ENCODE measurements around the gene TATDN3.
A peak's percentile ranks its signal among the peaks of the same experiment; 100 is the strongest.

The TATDN3 gene

GRCh38 chr1:212754680-212755079, 37.0 kb upstream of the TATDN3 start:
- TF ChIP-seq CTCF (IDR thresholded peaks at IDR 0.05; ENCODE audit: low read depth, low read length, poor library complexity, severe bottlenecking), result no peak
- no peak for TF ChIP-seq EZH2phosphoT487 (IDR thresholded peaks at IDR 0.05; ENCODE audit: borderline replicate concordance, low read length)
- peak overlapping the region; percentile 49 for H3K4me2 ChIP-seq (ENCODE audit: low read length)
- H4K20me1 ChIP-seq (ENCODE audit: control insufficient read depth, insufficient read depth, low read depth, low read length), result peaks cover 7% of the 10 kb centered on the region; the same call in 1 of the 2 replicates
- H3K79me2 ChIP-seq (ENCODE audit: control insufficient read depth, low read length), result peaks cover 7% of the 10 kb centered on the region
- no peak overlapping the region for H3K27ac ChIP-seq (ENCODE audit: low read depth, low read length)
- H3F3A ChIP-seq (ENCODE audit: control insufficient read depth, insufficient read depth), result peaks cover 7% of the 10 kb centered on the region; the same call in 1 of the 2 replicates
- no peaks in the 10 kb centered on the region for H3K27me3 ChIP-seq (ENCODE audit: control insufficient read depth, low read length)
- no peaks in the 10 kb centered on the region for H3K9me2 ChIP-seq (replicated peaks; ENCODE audit: control insufficient read depth, low read length)
- H3K4me3 ChIP-seq (ENCODE audit: low read length), result peak overlapping the region; percentile 27
- peaks cover 2% of the 10 kb centered on the region; the same call in 1 of the 2 replicates for H3K36me3 ChIP-seq (ENCODE audit: control insufficient read depth, low read length)
- peaks cover 34% of the 10 kb centered on the region for H3K4me1 ChIP-seq (ENCODE audit: control insufficient read depth, low read length)
- H3K9me3 ChIP-seq (ENCODE audit: control insufficient read depth, insufficient read depth, low read length), result no peaks in the 10 kb centered on the region

GRCh38 chr1:212759683-212760082, 32.0 kb upstream of the TATDN3 start:
- Histone ChIP-seq H3F3A (ENCODE audit: control insufficient read depth, insufficient read depth) (no peaks in the 10 kb centered on the region), H3K79me2 (ENCODE audit: control insufficient read depth, low read length) (peaks cover 22% of the 10 kb centered on the region), H3K27ac (ENCODE audit: low read depth, low read length) (no peak overlapping the region), H3K4me2 (ENCODE audit: low read length) (no peak overlapping the region), H3K4me3 (ENCODE audit: low read length) (no peak overlapping the region), H3K4me1 (ENCODE audit: control insufficient read depth, low read length) (peaks cover 3% of the 10 kb centered on the region), H3K9me3 (ENCODE audit: control insufficient read depth, insufficient read depth, low read length) (no peaks in the 10 kb centered on the region), H3K9me2 (replicated peaks; ENCODE audit: control insufficient read depth, low read length) (no peaks in the 10 kb centered on the region), H3K36me3 (ENCODE audit: control insufficient read depth, low read length) (peaks cover 7% of the 10 kb centered on the region), H3K27me3 (ENCODE audit: control insufficient read depth, low read length) (no peaks in the 10 kb centered on the region), H4K20me1 (ENCODE audit: control insufficient read depth, insufficient read depth, low read depth, low read length) (peaks cover 2% of the 10 kb centered on the region; the same call in 1 of the 2 replicates)
- TF ChIP-seq CTCF (IDR thresholded peaks at IDR 0.05; ENCODE audit: low read depth, low read length, poor library complexity, severe bottlenecking) (no peak), EZH2phosphoT487 (IDR thresholded peaks at IDR 0.05; ENCODE audit: borderline replicate concordance, low read length) (no peak)

- peak; percentile 83 for TF ChIP-seq CTCF (IDR thresholded peaks at IDR 0.05; ENCODE audit: low read depth, low read length, poor library complexity, severe bottlenecking)
- no peak for TF ChIP-seq EZH2phosphoT487 (IDR thresholded peaks at IDR 0.05; ENCODE audit: borderline replicate concordance, low read length)
- peaks cover 7% of the 10 kb centered on the region for H3K36me3 ChIP-seq (ENCODE audit: control insufficient read depth, low read length)
These were observed 31.4 kb upstream of the TATDN3 start for GRCh38 chr1:212760126-212760823.

More at GRCh38 chr1:212760126-212760823, 31.4 kb upstream of the TATDN3 start:
- Histone ChIP-seq H3K27ac (ENCODE audit: low read depth, low read length) (no peak overlapping the region), H3K4me2 (ENCODE audit: low read length) (no peak overlapping the region), H3K4me3 (ENCODE audit: low read length) (no peak overlapping the region), H4K20me1 (ENCODE audit: control insufficient read depth, insufficient read depth, low read depth, low read length) (no peaks in the 10 kb centered on the region; the same call in 1 of the 2 replicates), H3K4me1 (ENCODE audit: control insufficient read depth, low read length) (no peaks in the 10 kb centered on the region), H3K9me3 (ENCODE audit: control insufficient read depth, insufficient read depth, low read length) (no peaks in the 10 kb centered on the region), H3K79me2 (ENCODE audit: control insufficient read depth, low read length) (peaks cover 25% of the 10 kb centered on the region), H3F3A (ENCODE audit: control insufficient read depth, insufficient read depth) (no peaks in the 10 kb centered on the region), H3K27me3 (ENCODE audit: control insufficient read depth, low read length) (no peaks in the 10 kb centered on the region), H3K9me2 (replicated peaks; ENCODE audit: control insufficient read depth, low read length) (no peaks in the 10 kb centered on the region)

Measured in DOHH2 (cell line).